ENCODE measurements around the gene USP30.
"Not testable (repeated sequence)": the region's sequence is repeated elsewhere in the genome, so short reads cannot be mapped to it uniquely, and the experiment has no call there.

Gene USP30

GRCh38 chr12:109052414-109053323 lies at the start of gene USP30:
TSS of gene USP30 (plus strand) at chr12:109052576. CDS start at chr12:109052679, 103 bp downstream.
- peak; percentile 82 for DNase-seq

GRCh38 chr12:109004017-109004416 lies 48.4 kb upstream of the USP30 start:
- DNase-seq = no peak

- DNase-seq = no peak
Measured at GRCh38 chr12:109009766-109010165, 42.6 kb upstream of the USP30 start.

GRCh38 chr12:109010259-109010658 lies 42.1 kb upstream of the USP30 start:
- no peak for DNase-seq

- no peak for DNase-seq
Measured at GRCh38 chr12:109014984-109015765, 37.2 kb upstream of the USP30 start.

- no peak for DNase-seq
Measured at GRCh38 chr12:109016016-109016415, 36.4 kb upstream of the USP30 start.

- DNase-seq = no peak
Measured at GRCh38 chr12:109016978-109017377, 35.4 kb upstream of the USP30 start.

GRCh38 chr12:109018296-109018695 lies 34.1 kb upstream of the USP30 start:
- DNase-seq = no peak

- DNase-seq = no peak
Measured at GRCh38 chr12:109020146-109020795, 32.1 kb upstream of the USP30 start.

GRCh38 chr12:109020796-109021380 lies 31.5 kb upstream of the USP30 start, which contains the start of gene SVOP:
TSS of gene SVOP (minus strand) at chr12:109021068. CDS start at chr12:109020868, 200 bp downstream.
- peak; percentile 22 for DNase-seq

- DNase-seq = no peak
Measured at GRCh38 chr12:109027767-109028166, 24.6 kb upstream of the USP30 start.

- DNase-seq = not testable (repeated sequence)
Measured at GRCh38 chr12:109028624-109029023, 23.8 kb upstream of the USP30 start.

GRCh38 chr12:109029411-109029810 lies 23.0 kb upstream of the USP30 start:
- no peak for DNase-seq

- no peak for DNase-seq
Measured at GRCh38 chr12:109033239-109034196, 18.9 kb upstream of the USP30 start.

- no peak for DNase-seq
Measured at GRCh38 chr12:109036975-109037374, 15.4 kb upstream of the USP30 start.

- no peak for DNase-seq
Measured at GRCh38 chr12:109044241-109044640, 8.1 kb upstream of the USP30 start.

- DNase-seq = no peak
Measured at GRCh38 chr12:109047081-109047805, 5.1 kb upstream of the USP30 start.

- not testable (repeated sequence) for DNase-seq
Measured at GRCh38 chr12:109048706-109049105, 3.7 kb upstream of the USP30 start.

GRCh38 chr12:109049794-109050193 lies 2.6 kb upstream of the USP30 start:
- DNase-seq = not testable (repeated sequence)

GRCh38 chr12:109052097-109052413 lies 321 bp upstream of the USP30 start:
- no peak for DNase-seq

Data from activated naive CD4-positive, alpha-beta T cell treated with anti-CD3 and anti-CD28 coated beads, Interleukin-2, amount 50 U/mL, for 16 hours (primary cell).